GM23338 (cell line): ENCODE results near the gene XPOT. TPM values are rescaled to one million over a fixed set of nuclear protein-coding genes. Genes with fewer than 3 reads are reported as not detected.

Experiments
- EZH2phosphoT487 ChIP-seq: fragments of 200-600 bp; sonication (generic); IDR thresholded peaks from one replicate; pipeline ENCODE4 v1.8.1; 2018; ENCODE audit warnings: antibody characterized with exemption; ENCODE audit not compliant: unreplicated experiment
- NANOG ChIP-seq: IDR thresholded peaks from 2 replicates; pipeline ENCODE4 v1.6.1; 2016; ENCODE audit warnings: antibody characterized with exemption, borderline replicate concordance
- STAT1 ChIP-seq: IDR thresholded peaks from one replicate; pipeline ENCODE4 v1.6.1; 2016; ENCODE audit warnings: antibody characterized with exemption; ENCODE audit not compliant: unreplicated experiment
- ZNF114 ChIP-seq: fragments of 250-450 bp; sonication (Bioruptor Pico); IDR thresholded peaks from 2 replicates; pipeline ENCODE4 v1.5.0; 2020; ENCODE audit warnings: mild to moderate bottlenecking, moderate library complexity
- ZNF331 ChIP-seq: fragments of 250-450 bp; sonication (Bioruptor Pico); IDR thresholded peaks from 2 replicates; pipeline ENCODE4 v1.5.0; 2020; ENCODE audit warnings: low read depth, mild to moderate bottlenecking, moderate library complexity
- polyA plus RNA-seq: library from polyadenylated mRNA; unstranded; fragments of >200 nt; fragmentation: Nextera tagmentation; extraction: Ambion mirVana; gene quantifications from 2 replicates; pipeline ENCODE4 v1.2.1, GENCODE V29; 2016
- total RNA-seq: library from RNA; depleted of rRNA; stranded (reverse); fragments of >200 nt; shearing (Covaris generic); gene quantifications from 2 replicates; pipeline ENCODE4 v1.2.3, GENCODE V29; 2014
- TF ChIP-seq, protein P1 (sequence below): fragments of 250-450 bp; sonication (Bioruptor Pico); IDR thresholded peaks from 2 replicates; pipeline ENCODE4 v1.5.0; 2020; ENCODE audit warnings: mild to moderate bottlenecking, moderate library complexity
- TF ChIP-seq, protein P2 (sequence below): IDR thresholded peaks from one replicate; pipeline ENCODE4 v1.6.1; 2018; ENCODE audit warnings: antibody characterized with exemption; ENCODE audit not compliant: unreplicated experiment

Gene XPOT
- total and polyA plus RNA-seq, 2 experiments from 2014 or later, result 58.7 to 145 TPM

DNA sequence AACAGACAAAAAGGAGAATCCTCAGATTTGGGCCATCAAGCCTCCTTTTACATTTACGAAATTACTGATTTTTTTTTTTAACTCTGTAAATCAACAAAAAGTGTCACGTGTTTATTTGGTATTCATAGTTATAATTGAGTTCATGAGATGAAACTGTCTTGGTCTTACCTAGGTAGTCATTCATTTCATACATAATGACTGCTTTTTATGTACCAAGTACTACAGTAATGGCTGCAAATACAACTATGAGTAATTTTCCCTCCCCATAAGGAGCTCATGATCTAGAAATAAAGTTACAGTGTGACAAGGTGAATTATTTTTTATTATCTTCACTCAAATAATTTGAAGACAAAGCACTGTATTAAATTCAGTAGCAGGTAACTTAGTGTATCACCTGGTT is 41.3 kb downstream of the XPOT start (continued):
- TF ChIP-seq, protein P1, sequence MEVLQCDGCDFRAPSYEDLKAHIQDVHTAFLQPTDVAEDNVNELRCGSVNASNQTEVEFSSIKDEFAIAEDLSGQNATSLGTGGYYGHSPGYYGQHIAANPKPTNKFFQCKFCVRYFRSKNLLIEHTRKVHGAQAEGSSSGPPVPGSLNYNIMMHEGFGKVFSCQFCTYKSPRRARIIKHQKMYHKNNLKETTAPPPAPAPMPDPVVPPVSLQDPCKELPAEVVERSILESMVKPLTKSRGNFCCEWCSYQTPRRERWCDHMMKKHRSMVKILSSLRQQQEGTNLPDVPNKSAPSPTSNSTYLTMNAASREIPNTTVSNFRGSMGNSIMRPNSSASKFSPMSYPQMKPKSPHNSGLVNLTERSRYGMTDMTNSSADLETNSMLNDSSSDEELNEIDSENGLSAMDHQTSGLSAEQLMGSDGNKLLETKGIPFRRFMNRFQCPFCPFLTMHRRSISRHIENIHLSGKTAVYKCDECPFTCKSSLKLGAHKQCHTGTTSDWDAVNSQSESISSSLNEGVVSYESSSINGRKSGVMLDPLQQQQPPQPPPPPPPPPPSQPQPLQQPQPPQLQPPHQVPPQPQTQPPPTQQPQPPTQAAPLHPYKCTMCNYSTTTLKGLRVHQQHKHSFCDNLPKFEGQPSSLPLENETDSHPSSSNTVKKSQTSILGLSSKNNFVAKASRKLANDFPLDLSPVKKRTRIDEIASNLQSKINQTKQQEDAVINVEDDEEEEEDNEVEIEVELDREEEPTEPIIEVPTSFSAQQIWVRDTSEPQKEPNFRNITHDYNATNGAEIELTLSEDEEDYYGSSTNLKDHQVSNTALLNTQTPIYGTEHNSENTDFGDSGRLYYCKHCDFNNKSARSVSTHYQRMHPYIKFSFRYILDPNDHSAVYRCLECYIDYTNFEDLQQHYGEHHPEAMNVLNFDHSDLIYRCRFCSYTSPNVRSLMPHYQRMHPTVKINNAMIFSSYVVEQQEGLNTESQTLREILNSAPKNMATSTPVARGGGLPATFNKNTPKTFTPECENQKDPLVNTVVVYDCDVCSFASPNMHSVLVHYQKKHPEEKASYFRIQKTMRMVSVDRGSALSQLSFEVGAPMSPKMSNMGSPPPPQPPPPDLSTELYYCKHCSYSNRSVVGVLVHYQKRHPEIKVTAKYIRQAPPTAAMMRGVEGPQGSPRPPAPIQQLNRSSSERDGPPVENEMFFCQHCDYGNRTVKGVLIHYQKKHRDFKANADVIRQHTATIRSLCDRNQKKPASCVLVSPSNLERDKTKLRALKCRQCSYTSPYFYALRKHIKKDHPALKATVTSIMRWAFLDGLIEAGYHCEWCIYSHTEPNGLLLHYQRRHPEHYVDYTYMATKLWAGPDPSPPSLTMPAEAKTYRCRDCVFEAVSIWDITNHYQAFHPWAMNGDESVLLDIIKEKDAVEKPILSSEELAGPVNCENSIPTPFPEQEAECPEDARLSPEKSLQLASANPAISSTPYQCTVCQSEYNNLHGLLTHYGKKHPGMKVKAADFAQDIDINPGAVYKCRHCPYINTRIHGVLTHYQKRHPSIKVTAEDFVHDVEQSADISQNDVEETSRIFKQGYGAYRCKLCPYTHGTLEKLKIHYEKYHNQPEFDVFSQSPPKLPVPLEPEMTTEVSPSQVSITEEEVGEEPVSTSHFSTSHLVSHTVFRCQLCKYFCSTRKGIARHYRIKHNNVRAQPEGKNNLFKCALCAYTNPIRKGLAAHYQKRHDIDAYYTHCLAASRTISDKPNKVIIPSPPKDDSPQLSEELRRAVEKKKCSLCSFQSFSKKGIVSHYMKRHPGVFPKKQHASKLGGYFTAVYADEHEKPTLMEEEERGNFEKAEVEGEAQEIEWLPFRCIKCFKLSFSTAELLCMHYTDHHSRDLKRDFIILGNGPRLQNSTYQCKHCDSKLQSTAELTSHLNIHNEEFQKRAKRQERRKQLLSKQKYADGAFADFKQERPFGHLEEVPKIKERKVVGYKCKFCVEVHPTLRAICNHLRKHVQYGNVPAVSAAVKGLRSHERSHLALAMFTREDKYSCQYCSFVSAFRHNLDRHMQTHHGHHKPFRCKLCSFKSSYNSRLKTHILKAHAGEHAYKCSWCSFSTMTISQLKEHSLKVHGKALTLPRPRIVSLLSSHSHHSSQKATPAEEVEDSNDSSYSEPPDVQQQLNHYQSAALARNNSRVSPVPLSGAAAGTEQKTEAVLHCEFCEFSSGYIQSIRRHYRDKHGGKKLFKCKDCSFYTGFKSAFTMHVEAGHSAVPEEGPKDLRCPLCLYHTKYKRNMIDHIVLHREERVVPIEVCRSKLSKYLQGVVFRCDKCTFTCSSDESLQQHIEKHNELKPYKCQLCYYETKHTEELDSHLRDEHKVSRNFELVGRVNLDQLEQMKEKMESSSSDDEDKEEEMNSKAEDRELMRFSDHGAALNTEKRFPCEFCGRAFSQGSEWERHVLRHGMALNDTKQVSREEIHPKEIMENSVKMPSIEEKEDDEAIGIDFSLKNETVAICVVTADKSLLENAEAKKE (CRISPR knock-in tag), result no peak
- TF ChIP-seq STAT1, result no peak
- TF ChIP-seq NANOG, result no peak
- no peak for TF ChIP-seq ZNF114 (CRISPR knock-in tag)
- TF ChIP-seq ZNF331 (CRISPR knock-in tag), result no peak
- no peak for TF ChIP-seq EZH2phosphoT487
- TF ChIP-seq, protein P2, sequence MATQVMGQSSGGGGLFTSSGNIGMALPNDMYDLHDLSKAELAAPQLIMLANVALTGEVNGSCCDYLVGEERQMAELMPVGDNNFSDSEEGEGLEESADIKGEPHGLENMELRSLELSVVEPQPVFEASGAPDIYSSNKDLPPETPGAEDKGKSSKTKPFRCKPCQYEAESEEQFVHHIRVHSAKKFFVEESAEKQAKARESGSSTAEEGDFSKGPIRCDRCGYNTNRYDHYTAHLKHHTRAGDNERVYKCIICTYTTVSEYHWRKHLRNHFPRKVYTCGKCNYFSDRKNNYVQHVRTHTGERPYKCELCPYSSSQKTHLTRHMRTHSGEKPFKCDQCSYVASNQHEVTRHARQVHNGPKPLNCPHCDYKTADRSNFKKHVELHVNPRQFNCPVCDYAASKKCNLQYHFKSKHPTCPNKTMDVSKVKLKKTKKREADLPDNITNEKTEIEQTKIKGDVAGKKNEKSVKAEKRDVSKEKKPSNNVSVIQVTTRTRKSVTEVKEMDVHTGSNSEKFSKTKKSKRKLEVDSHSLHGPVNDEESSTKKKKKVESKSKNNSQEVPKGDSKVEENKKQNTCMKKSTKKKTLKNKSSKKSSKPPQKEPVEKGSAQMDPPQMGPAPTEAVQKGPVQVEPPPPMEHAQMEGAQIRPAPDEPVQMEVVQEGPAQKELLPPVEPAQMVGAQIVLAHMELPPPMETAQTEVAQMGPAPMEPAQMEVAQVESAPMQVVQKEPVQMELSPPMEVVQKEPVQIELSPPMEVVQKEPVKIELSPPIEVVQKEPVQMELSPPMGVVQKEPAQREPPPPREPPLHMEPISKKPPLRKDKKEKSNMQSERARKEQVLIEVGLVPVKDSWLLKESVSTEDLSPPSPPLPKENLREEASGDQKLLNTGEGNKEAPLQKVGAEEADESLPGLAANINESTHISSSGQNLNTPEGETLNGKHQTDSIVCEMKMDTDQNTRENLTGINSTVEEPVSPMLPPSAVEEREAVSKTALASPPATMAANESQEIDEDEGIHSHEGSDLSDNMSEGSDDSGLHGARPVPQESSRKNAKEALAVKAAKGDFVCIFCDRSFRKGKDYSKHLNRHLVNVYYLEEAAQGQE, result no peak
